ENCODE data around the gene ZKSCAN8.

Gene ZKSCAN8

GRCh38 chr6:28206928-28207509, 65.3 kb downstream of the ZKSCAN8 start:
- H3K36me3 ChIP-seq = no peaks in the 10 kb centered on the region
- H3K27me3 ChIP-seq = peaks cover 88% of the 10 kb centered on the region
- TF ChIP-seq, protein P1, sequence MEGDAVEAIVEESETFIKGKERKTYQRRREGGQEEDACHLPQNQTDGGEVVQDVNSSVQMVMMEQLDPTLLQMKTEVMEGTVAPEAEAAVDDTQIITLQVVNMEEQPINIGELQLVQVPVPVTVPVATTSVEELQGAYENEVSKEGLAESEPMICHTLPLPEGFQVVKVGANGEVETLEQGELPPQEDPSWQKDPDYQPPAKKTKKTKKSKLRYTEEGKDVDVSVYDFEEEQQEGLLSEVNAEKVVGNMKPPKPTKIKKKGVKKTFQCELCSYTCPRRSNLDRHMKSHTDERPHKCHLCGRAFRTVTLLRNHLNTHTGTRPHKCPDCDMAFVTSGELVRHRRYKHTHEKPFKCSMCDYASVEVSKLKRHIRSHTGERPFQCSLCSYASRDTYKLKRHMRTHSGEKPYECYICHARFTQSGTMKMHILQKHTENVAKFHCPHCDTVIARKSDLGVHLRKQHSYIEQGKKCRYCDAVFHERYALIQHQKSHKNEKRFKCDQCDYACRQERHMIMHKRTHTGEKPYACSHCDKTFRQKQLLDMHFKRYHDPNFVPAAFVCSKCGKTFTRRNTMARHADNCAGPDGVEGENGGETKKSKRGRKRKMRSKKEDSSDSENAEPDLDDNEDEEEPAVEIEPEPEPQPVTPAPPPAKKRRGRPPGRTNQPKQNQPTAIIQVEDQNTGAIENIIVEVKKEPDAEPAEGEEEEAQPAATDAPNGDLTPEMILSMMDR (IDR thresholded peaks at IDR 0.05) = no peak
- peaks cover 7 to 9% of the 10 kb centered on the region in 2 experiments for H3K4me1 ChIP-seq (ENCODE audit: control insufficient read depth in 1 of 2, insufficient read depth in 1 of 2, low read depth in 1 of 2, low read length in 1 of 2)
- no peak overlapping the region for H3K4me3 ChIP-seq (ENCODE audit: low read depth in 1 of 2, low read length in 1 of 2)
- no peak overlapping the region for H3K27ac ChIP-seq
- H3K9me3 ChIP-seq = no peaks in the 10 kb centered on the region

- peak overlapping the region in 1 of 2 experiments; percentile 17 for H3K4me3 ChIP-seq (ENCODE audit: low read depth in 1 of 2, low read length in 1 of 2)
- TF ChIP-seq, protein P1 (IDR thresholded peaks at IDR 0.05) = no peak
- H3K36me3 ChIP-seq = no peaks in the 10 kb centered on the region
- peaks cover 94% of the 10 kb centered on the region for H3K27me3 ChIP-seq
- peaks cover 7 to 12% of the 10 kb centered on the region in 2 experiments for H3K4me1 ChIP-seq (ENCODE audit: control insufficient read depth in 1 of 2, insufficient read depth in 1 of 2, low read depth in 1 of 2, low read length in 1 of 2)
- no peaks in the 10 kb centered on the region for H3K9me3 ChIP-seq
- no peak overlapping the region for H3K27ac ChIP-seq
Measured at GRCh38 chr6:28207510-28208110, 65.9 kb downstream of the ZKSCAN8 start.

- no peak overlapping the region for H3K27ac ChIP-seq
- no peak overlapping the region for H3K4me3 ChIP-seq (ENCODE audit: low read depth in 1 of 2, low read length in 1 of 2)
- peaks cover 98% of the 10 kb centered on the region for H3K27me3 ChIP-seq
- peaks cover 7 to 13% of the 10 kb centered on the region in 2 experiments for H3K4me1 ChIP-seq (ENCODE audit: control insufficient read depth in 1 of 2, insufficient read depth in 1 of 2, low read depth in 1 of 2, low read length in 1 of 2)
- no peaks in the 10 kb centered on the region for H3K9me3 ChIP-seq
- no peaks in the 10 kb centered on the region for H3K36me3 ChIP-seq
- TF ChIP-seq, protein P1 (IDR thresholded peaks at IDR 0.05) = no peak
Measured at GRCh38 chr6:28208111-28208659, 66.5 kb downstream of the ZKSCAN8 start.

All from neutrophil (primary cell).